ENCODE results near the gene GLT6D1.

GLT6D1 gene

GRCh38 chr9:135602789-135603481 is 36.4 kb downstream of the GLT6D1 start:
- no peaks in the 10 kb centered on the region for H3K9me3 ChIP-seq (ENCODE audit: insufficient read depth, low read length)
- no peak overlapping the region for H3K4me2 ChIP-seq (ENCODE audit: low read length)
- no peak overlapping the region for H3K27ac ChIP-seq (ENCODE audit: low read length)

GRCh38 chr9:135601988-135602387 is 37.4 kb downstream of the GLT6D1 start:
- no peaks in the 10 kb centered on the region for H3K79me2 ChIP-seq (ENCODE audit: low read length)
- no peak overlapping the region for H3K9ac ChIP-seq (ENCODE audit: low read length)
- H3K4me1 ChIP-seq (ENCODE audit: low read length) = no peaks in the 10 kb centered on the region
- H4K20me1 ChIP-seq (ENCODE audit: insufficient read depth, low read length) = no peaks in the 10 kb centered on the region
- peaks cover 11% of the 10 kb centered on the region for H3K27me3 ChIP-seq (ENCODE audit: low read depth, low read length)
- no peaks in the 10 kb centered on the region for H3K9me3 ChIP-seq (ENCODE audit: insufficient read depth, low read length)
- TF ChIP-seq EZH2phosphoT487 (IDR thresholded peaks at IDR 0.05; ENCODE audit: low read depth) = no peak
- TF ChIP-seq CTCF (IDR thresholded peaks at IDR 0.05; ENCODE audit: low read depth, low read length) = no peak
- no peak overlapping the region for H2AFZ ChIP-seq (ENCODE audit: low read depth, low read length)
- H3K4me2 ChIP-seq (ENCODE audit: low read length) = no peak overlapping the region
- no peak overlapping the region for H3K27ac ChIP-seq (ENCODE audit: low read length)
- no peaks in the 10 kb centered on the region for H3K36me3 ChIP-seq (replicated peaks; ENCODE audit: low read depth, low read length)
- H3K4me3 ChIP-seq (ENCODE audit: low read length) = no peak overlapping the region

More at GRCh38 chr9:135602789-135603481, 36.4 kb downstream of the GLT6D1 start:
- Histone ChIP-seq H3K4me1 (ENCODE audit: low read length) (no peaks in the 10 kb centered on the region), H2AFZ (ENCODE audit: low read depth, low read length) (peak overlapping the region; percentile 46; the same call in 1 of the 2 replicates), H4K20me1 (ENCODE audit: insufficient read depth, low read length) (no peaks in the 10 kb centered on the region), H3K79me2 (ENCODE audit: low read length) (no peaks in the 10 kb centered on the region), H3K9ac (ENCODE audit: low read length) (no peak overlapping the region), H3K4me3 (ENCODE audit: low read length) (no peak overlapping the region), H3K27me3 (ENCODE audit: low read depth, low read length) (peaks cover 10% of the 10 kb centered on the region), H3K36me3 (replicated peaks; ENCODE audit: low read depth, low read length) (no peaks in the 10 kb centered on the region)
- TF ChIP-seq CTCF (IDR thresholded peaks at IDR 0.05; ENCODE audit: low read depth, low read length) (peak; percentile 59), EZH2phosphoT487 (IDR thresholded peaks at IDR 0.05; ENCODE audit: low read depth) (no peak)

DNA sequence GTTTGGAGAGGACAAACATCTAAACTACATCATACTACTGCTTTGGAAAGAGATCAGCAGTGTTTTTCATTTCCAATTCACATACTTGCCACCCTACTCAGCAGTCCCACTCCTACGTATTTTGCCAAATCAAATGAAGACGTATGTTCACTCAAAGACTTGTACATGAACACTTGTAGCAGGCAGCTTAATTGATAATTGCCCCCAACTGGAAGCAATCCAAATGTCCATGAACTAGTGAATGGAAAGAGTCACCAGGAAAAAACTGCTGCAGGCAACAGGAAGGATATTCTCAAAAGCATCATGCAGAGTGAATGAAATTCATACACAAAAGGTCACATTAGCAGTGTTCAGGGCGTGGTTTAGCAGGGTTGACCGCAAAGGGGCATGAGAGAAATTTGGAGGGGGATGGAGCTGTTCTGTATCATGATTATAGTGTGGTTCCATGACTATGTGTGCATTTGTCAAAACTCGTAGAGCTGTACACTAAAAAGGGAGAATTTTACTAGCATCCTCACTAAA is 39.0 kb downstream of the GLT6D1 start:
- H3K4me1 ChIP-seq (ENCODE audit: low read length) = no peaks in the 10 kb centered on the region
- H3K4me3 ChIP-seq (ENCODE audit: low read length) = no peak overlapping the region
- H3K27ac ChIP-seq (ENCODE audit: low read length) = no peak overlapping the region
- H2AFZ ChIP-seq (ENCODE audit: low read depth, low read length) = no peak overlapping the region
- H3K79me2 ChIP-seq (ENCODE audit: low read length) = no peaks in the 10 kb centered on the region
- no peak for TF ChIP-seq CTCF (IDR thresholded peaks at IDR 0.05; ENCODE audit: low read depth, low read length)
- TF ChIP-seq EZH2phosphoT487 (IDR thresholded peaks at IDR 0.05; ENCODE audit: low read depth) = no peak
- H3K36me3 ChIP-seq (replicated peaks; ENCODE audit: low read depth, low read length) = no peaks in the 10 kb centered on the region
- H4K20me1 ChIP-seq (ENCODE audit: insufficient read depth, low read length) = no peaks in the 10 kb centered on the region
- H3K9me3 ChIP-seq (ENCODE audit: insufficient read depth, low read length) = no peaks in the 10 kb centered on the region
- peaks cover 25% of the 10 kb centered on the region for H3K27me3 ChIP-seq (ENCODE audit: low read depth, low read length)
- H3K9ac ChIP-seq (ENCODE audit: low read length) = no peak overlapping the region
- no peak overlapping the region for H3K4me2 ChIP-seq (ENCODE audit: low read length)

GRCh38 chr9:135596211-135596610 is 43.1 kb downstream of the GLT6D1 start:
- Histone ChIP-seq H3K36me3 (replicated peaks; ENCODE audit: low read depth, low read length) (no peaks in the 10 kb centered on the region), H3K4me2 (ENCODE audit: low read length) (no peak overlapping the region), H3K79me2 (ENCODE audit: low read length) (no peaks in the 10 kb centered on the region), H3K27me3 (ENCODE audit: low read depth, low read length) (peaks cover 36% of the 10 kb centered on the region), H3K27ac (ENCODE audit: low read length) (no peak overlapping the region), H3K4me1 (ENCODE audit: low read length) (no peaks in the 10 kb centered on the region), H4K20me1 (ENCODE audit: insufficient read depth, low read length) (no peaks in the 10 kb centered on the region), H3K9ac (ENCODE audit: low read length) (no peak overlapping the region), H3K4me3 (ENCODE audit: low read length) (no peak overlapping the region), H3K9me3 (ENCODE audit: insufficient read depth, low read length) (no peaks in the 10 kb centered on the region), H2AFZ (ENCODE audit: low read depth, low read length) (no peak overlapping the region)
- TF ChIP-seq EZH2phosphoT487 (IDR thresholded peaks at IDR 0.05; ENCODE audit: low read depth) (no peak), CTCF (IDR thresholded peaks at IDR 0.05; ENCODE audit: low read depth, low read length) (no peak)

All from OCI-LY3 (cell line).